MM.1S (cell line): Measurements from ENCODE around the gene BCAS3.

ENCODE experiments used
- CTCF ChIP-seq: fragments of 300-600 bp; sonication (generic); IDR thresholded peaks from 2 replicates; pipeline ENCODE4 v1.5.1; 2016; ENCODE audit warnings: antibody characterized with exemption, low read length, mixed read lengths
- EZH2 ChIP-seq: fragments of 300-600 bp; sonication (generic); optimal IDR thresholded peaks from 2 replicates; pipeline ENCODE3; 2017; ENCODE audit warnings: low read depth, mild to moderate bottlenecking, antibody characterized with exemption, low read length, mixed read lengths
- EZH2phosphoT487 ChIP-seq: fragments of 300-600 bp; sonication (generic); IDR thresholded peaks from 2 replicates; pipeline ENCODE4 v1.6.1; 2018; ENCODE audit warnings: antibody characterized with exemption, low read length

- no peak for TF ChIP-seq CTCF
- TF ChIP-seq EZH2, result no peak
- TF ChIP-seq EZH2phosphoT487, result no peak
Measured at GRCh38 chr17:61366715-61367413, 689.2 kb downstream of the BCAS3 start.
